ENCODE measurements around the gene NFATC4.

GRCh38 chr14:24408764-24409163 lies 40.8 kb downstream of the NFATC4 start:
- TF ChIP-seq CTCF (IDR thresholded peaks at IDR 0.05; ENCODE audit: poor library complexity, severe bottlenecking): no peak
- TF ChIP-seq EP300 (conservative IDR thresholded peaks at IDR 0.05; ENCODE audit: poor library complexity, severe bottlenecking): no peak
- TF ChIP-seq EZH2 (IDR thresholded peaks at IDR 0.05; ENCODE audit: borderline replicate concordance, insufficient read depth, low read length, poor library complexity, severe bottlenecking): no peak

Data from neural cell (in vitro differentiated cells).